Thymus (tissue), 11 donors: ENCODE results near the gene STAP1. TPM values are rescaled to one million over a fixed set of nuclear protein-coding genes. Genes with fewer than 3 reads are reported as not detected.

Experiments
- DNase-seq, 9 donors: peaks; one replicate each; pipeline ENCODE4 v3.0.0-alpha.2; 2013; ENCODE audit warnings: low spot score in 9 of 9, low read depth in 6 of 9, missing footprints in 1 of 9
- H3K27ac ChIP-seq, 2 donors: one replicate each; pipeline ENCODE4 v1.5.1; 2013; ENCODE audit warnings: control low read depth in 1 of 2, low read depth in 1 of 2, low read length in 1 of 2, mild to moderate bottlenecking in 1 of 2, moderate library complexity in 1 of 2
- H3K27me3 ChIP-seq, 2 donors: one replicate each; pipeline ENCODE4 v1.5.1; 2013; ENCODE audit warnings: low read length in 1 of 2; ENCODE audit not compliant: control insufficient read depth in 2 of 2, insufficient read depth in 1 of 2
- H3K36me3 ChIP-seq, 2 donors: one replicate each; pipeline ENCODE4 v1.5.1; 2013; ENCODE audit warnings: low read length in 1 of 2, mild to moderate bottlenecking in 1 of 2, moderate library complexity in 1 of 2; ENCODE audit not compliant: control insufficient read depth in 2 of 2, insufficient read depth in 2 of 2
- H3K4me1 ChIP-seq, 2 donors: one replicate each; pipeline ENCODE4 v1.5.1; 2013; ENCODE audit warnings: low read length in 2 of 2; ENCODE audit not compliant: control insufficient read depth in 2 of 2, insufficient read depth in 2 of 2
- H3K4me3 ChIP-seq, 2 donors: one replicate each; pipeline ENCODE4 v1.5.1; 2013; ENCODE audit warnings: low read length in 2 of 2, control low read depth in 1 of 2, mild to moderate bottlenecking in 1 of 2
- H3K9me3 ChIP-seq, 2 donors: one replicate each; pipeline ENCODE4 v1.5.1; 2013; ENCODE audit warnings: low read length in 1 of 2, mild to moderate bottlenecking in 1 of 2; ENCODE audit not compliant: control insufficient read depth in 2 of 2, insufficient read depth in 1 of 2
- WGBS: extraction: QIAGEN DNeasy Blood & Tissue Kit; methylation state at CpG from one replicate; pipeline ENCODE4 v1.1.7; 2013; 5-methylcytosine and 5-hydroxymethylcytosine counted together
- polyA plus RNA-seq: library from polyadenylated mRNA; stranded (reverse); fragments of 200-250 nt; gene quantifications from one replicate; pipeline ENCODE4 v1.2.3, GENCODE V29; 2013
- total RNA-seq: library from RNA; stranded (reverse); fragments of 120-200 nt; gene quantifications from one replicate; pipeline ENCODE4 v1.2.4, GENCODE V29; 2013
- donor health status: healthy.

Gene STAP1
- total and polyA plus RNA-seq, 2 donors = 11.1 to 17.3 TPM

GRCh38 chr4:67570537-67570936, 12.0 kb downstream of the STAP1 start:
- Histone ChIP-seq H3K27ac (no peak overlapping the region), H3K4me1 (peaks cover under 1 to 13% of the 10 kb centered on the region in 2 donors), H3K4me3 (no peak overlapping the region), H3K36me3 (no peaks in the 10 kb centered on the region), H3K27me3 (no peaks in the 10 kb centered on the region), H3K9me3 (no peaks in the 10 kb centered on the region)
- DNase-seq = no peak
- 100% methylated on average over 1 of the region's 1 CpG for WGBS

DNA sequence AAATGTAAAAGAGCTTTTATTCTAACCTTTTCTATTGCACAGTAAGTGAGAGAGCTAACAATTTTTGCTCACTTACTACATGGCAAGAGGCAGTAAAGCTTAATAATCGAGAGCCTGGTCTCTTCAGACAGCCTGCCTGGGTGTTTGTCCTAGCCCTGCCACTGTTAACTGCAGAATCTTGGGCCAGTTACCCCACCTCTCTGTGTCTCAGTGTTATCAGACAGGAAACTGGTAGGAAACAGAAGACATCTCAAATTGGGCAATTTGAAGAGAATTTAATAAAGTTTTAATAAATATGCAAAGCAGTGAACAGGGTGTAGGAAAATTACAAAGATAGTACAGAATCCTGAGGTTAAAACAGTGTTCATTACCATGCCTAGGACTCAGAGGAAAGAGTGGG, 13.4 kb downstream of the STAP1 start:
- no peak overlapping the region for H3K27ac ChIP-seq

GRCh38 chr4:67573193-67573592, 14.7 kb downstream of the STAP1 start:
- peaks cover 5 to 18% of the 10 kb centered on the region in 2 donors for H3K4me1 ChIP-seq
- H3K27me3 ChIP-seq = no peaks in the 10 kb centered on the region
- H3K4me3 ChIP-seq = no peak overlapping the region
- no peaks in the 10 kb centered on the region for H3K36me3 ChIP-seq
- DNase-seq = peak in 2 of 9 donors; percentile 21 to 42
- no peaks in the 10 kb centered on the region for H3K9me3 ChIP-seq
- peak overlapping the region in 1 of 2 donors; percentile 4 for H3K27ac ChIP-seq

More for the DNA sequence above, 13.4 kb downstream of the STAP1 start:
- Histone ChIP-seq H3K4me3 (no peak overlapping the region), H3K27me3 (no peaks in the 10 kb centered on the region), H3K9me3 (no peaks in the 10 kb centered on the region), H3K4me1 (peaks cover 5 to 18% of the 10 kb centered on the region in 2 donors), H3K36me3 (no peaks in the 10 kb centered on the region)
- DNase-seq = no peak
- 28% methylated on average over 1 of the region's 1 CpG for WGBS

- WGBS = 37% methylated on average over 13 of the region's 13 CpGs
- H3K4me1 ChIP-seq = peaks cover 5 to 18% of the 10 kb centered on the region in 2 donors
These were observed 16.9 kb downstream of the STAP1 start for GRCh38 chr4:67575232-67576058.

GRCh38 chr4:67576059-67576466, 17.5 kb downstream of the STAP1 start:
- WGBS = 82% methylated on average over 4 of the region's 4 CpGs
- no peak for DNase-seq
- Histone ChIP-seq H3K27me3 (no peaks in the 10 kb centered on the region), H3K4me1 (peaks cover 9 to 22% of the 10 kb centered on the region in 2 donors), H3K27ac (peak overlapping the region in 1 of 2 donors; percentile 80), H3K9me3 (peaks cover 0 to 4% of the 10 kb centered on the region in 2 donors), H3K4me3 (no peak overlapping the region), H3K36me3 (no peaks in the 10 kb centered on the region)

More at GRCh38 chr4:67575232-67576058, 16.9 kb downstream of the STAP1 start:
- Histone ChIP-seq H3K27ac (peak overlapping the region; percentile 37 to 80), H3K9me3 (peaks cover 0 to 4% of the 10 kb centered on the region in 2 donors), H3K36me3 (no peaks in the 10 kb centered on the region), H3K27me3 (no peaks in the 10 kb centered on the region), H3K4me3 (peak overlapping the region; percentile 17 to 26)
- peak in 7 of 9 donors; percentile 33 to 84 (median 57) for DNase-seq

- Histone ChIP-seq H3K36me3 (no peaks in the 10 kb centered on the region), H3K27ac (no peak overlapping the region), H3K9me3 (peaks cover 0 to 4% of the 10 kb centered on the region in 2 donors), H3K27me3 (no peaks in the 10 kb centered on the region), H3K4me1 (peaks cover 12 to 26% of the 10 kb centered on the region in 2 donors), H3K4me3 (no peak overlapping the region)
- no peak for DNase-seq
- WGBS = 99% methylated on average over 1 of the region's 1 CpG
These were observed 18.0 kb downstream of the STAP1 start for GRCh38 chr4:67576538-67576937.

GRCh38 chr4:67580577-67580976, 22.1 kb downstream of the STAP1 start:
- DNase-seq = no peak
- WGBS = 98% methylated on average over 3 of the region's 3 CpGs
- Histone ChIP-seq H3K36me3 (no peaks in the 10 kb centered on the region), H3K9me3 (peaks cover 0 to 4% of the 10 kb centered on the region in 2 donors), H3K27ac (peak overlapping the region in 1 of 2 donors; percentile 6), H3K4me1 (peaks cover 11 to 20% of the 10 kb centered on the region in 2 donors), H3K27me3 (no peaks in the 10 kb centered on the region), H3K4me3 (no peak overlapping the region)

GRCh38 chr4:67581208-67581857, 22.8 kb downstream of the STAP1 start:
- 15% methylated on average over 8 of the region's 8 CpGs for WGBS
- Histone ChIP-seq H3K9me3 (peaks cover 0 to 4% of the 10 kb centered on the region in 2 donors), H3K27ac (peak overlapping the region in 1 of 2 donors; percentile 6), H3K4me1 (peaks cover 7 to 16% of the 10 kb centered on the region in 2 donors), H3K27me3 (no peaks in the 10 kb centered on the region), H3K4me3 (no peak overlapping the region), H3K36me3 (no peaks in the 10 kb centered on the region)
- peak in 8 of 9 donors; percentile 48 to 88 (median 68) for DNase-seq

DNA sequence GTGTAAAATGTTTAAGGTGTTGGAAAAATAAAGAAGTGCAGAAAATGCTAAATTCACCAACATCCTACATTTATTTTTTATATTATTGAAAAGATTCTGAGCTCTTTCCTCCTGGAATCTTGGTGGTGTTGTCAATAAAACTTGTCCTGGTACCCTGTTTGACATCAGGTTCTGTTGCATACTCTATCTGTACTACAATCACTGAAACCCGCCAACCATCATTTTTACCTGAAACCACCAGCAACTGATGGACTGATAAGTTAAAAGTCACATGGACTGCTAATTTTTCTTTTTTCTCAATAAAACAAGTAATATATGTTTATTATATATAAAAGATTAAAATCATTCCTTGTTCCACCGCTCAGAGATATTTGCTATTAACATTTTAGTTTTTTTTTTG, 23.4 kb downstream of the STAP1 start:
- 16% methylated on average over 2 of the region's 2 CpGs for WGBS
- Histone ChIP-seq H3K4me1 (peaks cover 7 to 16% of the 10 kb centered on the region in 2 donors), H3K27me3 (no peaks in the 10 kb centered on the region), H3K4me3 (no peak overlapping the region), H3K36me3 (no peaks in the 10 kb centered on the region), H3K27ac (no peak overlapping the region), H3K9me3 (peaks cover 0 to 4% of the 10 kb centered on the region in 2 donors)
- no peak for DNase-seq
